IMR-90 (cell line): Measurements from ENCODE around the gene C2CD4D.

Experiments
- BHLHE40 ChIP-seq: fragments of 150-350 bp; IDR thresholded peaks from 2 replicates; pipeline ENCODE4 v1.6.1; 2016; ENCODE audit warnings: mild to moderate bottlenecking, low read depth, low read length
- CHD1 ChIP-seq: IDR thresholded peaks from 2 replicates; pipeline ENCODE4 v1.6.1; 2012; ENCODE audit warnings: low read depth, low read length, improper control_type of control experiment
- CTCF ChIP-seq: conservative IDR thresholded peaks from 2 replicates; pipeline ENCODE4 v1.5.1; 2012; ENCODE audit warnings: mild to moderate bottlenecking, low read depth, low read length, improper control_type of control experiment
- ELK1 ChIP-seq: fragments of 150-350 bp; IDR thresholded peaks from 2 replicates; pipeline ENCODE4 v1.6.1; 2016; ENCODE audit warnings: low read depth, mild to moderate bottlenecking, low read length, moderate library complexity, borderline replicate concordance
- MAFK ChIP-seq: IDR thresholded peaks from 2 replicates; pipeline ENCODE4 v1.6.1; 2012; ENCODE audit warnings: low read depth, low read length, improper control_type of control experiment
- MAZ ChIP-seq: IDR thresholded peaks from 2 replicates; pipeline ENCODE4 v1.6.1; 2012; ENCODE audit warnings: low read depth, mild to moderate bottlenecking, low read length, improper control_type of control experiment, moderate library complexity, borderline replicate concordance
- MXI1 ChIP-seq: IDR thresholded peaks from 2 replicates; pipeline ENCODE4 v1.6.1; 2012; ENCODE audit warnings: low read depth, mild to moderate bottlenecking, low read length, moderate library complexity, borderline replicate concordance
- NFE2L2 ChIP-seq: fragments of 150-350 bp; IDR thresholded peaks from 2 replicates; pipeline ENCODE4 v1.6.1; 2016; ENCODE audit warnings: low read depth, mild to moderate bottlenecking, low read length
- POLR2A ChIP-seq: IDR thresholded peaks from 2 replicates; pipeline ENCODE4 v1.6.1; 2012; ENCODE audit warnings: mild to moderate bottlenecking, low read depth, low read length
- RAD21 ChIP-seq: IDR thresholded peaks from 2 replicates; pipeline ENCODE4 v1.6.1; 2012; ENCODE audit warnings: low read length, improper control_type of control experiment
- RFX5 ChIP-seq: IDR thresholded peaks from 2 replicates; pipeline ENCODE4 v1.8.0; 2012; ENCODE audit warnings: low read depth, mild to moderate bottlenecking, low read length, moderate library complexity
- SMC3 ChIP-seq: fragments of 150-350 bp; IDR thresholded peaks from 2 replicates; pipeline ENCODE4 v1.6.1; 2016; ENCODE audit warnings: low read depth, mild to moderate bottlenecking, antibody characterized with exemption, low read length, moderate library complexity

DNA sequence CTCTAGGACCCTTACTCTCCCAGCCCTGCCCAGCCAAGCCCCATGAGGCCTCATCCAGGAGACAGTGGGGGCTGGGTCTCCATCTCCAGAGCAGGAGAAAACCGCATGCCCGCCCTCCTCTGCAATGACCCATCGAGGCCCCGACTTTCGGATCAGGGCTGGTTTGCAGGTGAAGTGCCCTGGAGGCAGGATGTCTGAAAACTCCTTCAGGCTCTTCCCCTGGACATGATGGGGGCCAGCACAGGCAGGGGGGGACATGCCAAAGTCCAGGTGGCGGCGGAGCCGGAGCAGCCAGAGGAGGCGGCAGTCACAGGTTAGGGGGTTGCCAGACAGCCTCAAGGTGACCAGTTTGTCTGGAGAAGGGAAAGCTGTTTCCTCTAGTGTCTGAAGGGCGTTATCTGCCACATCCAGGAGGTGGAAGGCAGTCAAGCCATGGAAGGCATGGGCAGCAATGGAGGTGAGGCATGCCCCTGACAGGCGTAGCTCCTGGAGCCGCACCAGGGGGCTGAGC, 38.3 kb downstream of the C2CD4D start:
- no peak for TF ChIP-seq CTCF
- TF ChIP-seq SMC3: no peak
- TF ChIP-seq POLR2A: no peak
- TF ChIP-seq ELK1: no peak
- no peak for TF ChIP-seq BHLHE40
- no peak for TF ChIP-seq MAZ
- TF ChIP-seq MXI1: no peak
- TF ChIP-seq CHD1: no peak
- TF ChIP-seq RAD21: no peak
- TF ChIP-seq RFX5: no peak
- no peak for TF ChIP-seq MAFK
- TF ChIP-seq NFE2L2: no peak
